HEK293 (cell line): ENCODE results near the gene JOSD1.

Source experiments
- CTCF ChIA-PET: fragments of 350-600 bp; formaldehyde crosslinking; extraction: SDS; loops from one replicate; lab custom pipeline; 2021; ENCODE audit warnings: antibody characterized with exemption; lab: Yijun Ruan, JAX
- POLR2A ChIA-PET: fragments of 300-600 bp; formaldehyde crosslinking; extraction: SDS; loops from one replicate; lab custom pipeline; 2020; ENCODE audit warnings: antibody characterized with exemption, inconsistent platforms; lab: Yijun Ruan, JAX
- H3K27ac ChIP-seq: fragments of 200-500 bp; sonication (Bioruptor generic); 2 replicates; pipeline ENCODE4 v1.5.1; 2014; ENCODE audit warnings: low read depth, low read length, control low read depth, inconsistent platforms; ENCODE audit errors: extremely low read depth
- H3K36me3 ChIP-seq, 2 experiments: fragments of 200-500 bp in 1 of 2; sonication (Bioruptor generic) in 1 of 2; 1 replicate in 1 of 2; 2 replicates in 1 of 2; pipeline ENCODE4 v1.5.1; 2014 to 2017; ENCODE audit warnings: inconsistent platforms in 2 of 2, low read length in 2 of 2; ENCODE audit not compliant: control insufficient read depth in 2 of 2, insufficient read depth in 1 of 2
- H3K4me1 ChIP-seq: fragments of 200-500 bp; sonication (Bioruptor generic); 2 replicates; pipeline ENCODE4 v1.5.1; 2014; ENCODE audit warnings: mild to moderate bottlenecking, low read length, inconsistent platforms; ENCODE audit not compliant: control insufficient read depth, insufficient read depth
- H3K4me3 ChIP-seq: 2 replicates; pipeline ENCODE4 v1.5.1; 2011; ENCODE audit warnings: low read depth, mild to moderate bottlenecking, control low read depth, low read length, moderate library complexity
- H3K9me3 ChIP-seq: fragments of 200-500 bp; sonication (Bioruptor generic); 2 replicates; pipeline ENCODE4 v1.5.1; 2014; ENCODE audit warnings: low read depth, low read length, inconsistent platforms; ENCODE audit not compliant: control insufficient read depth, insufficient read depth
- KLF1 ChIP-seq: fragments of 450-650 bp; formaldehyde crosslinking; IDR thresholded peaks from 2 replicates; pipeline ENCODE4 v1.5.1; 2016; ENCODE audit warnings: missing biosample characterization, missing genetic modification characterization
- MEIS1 ChIP-seq: sonication (generic); formaldehyde crosslinking; IDR thresholded peaks from 2 replicates; pipeline ENCODE4 v1.8.1; 2022; ENCODE audit warnings: missing genetic modification reagents, mild to moderate bottlenecking, borderline replicate concordance
- PBX3 ChIP-seq: sonication (generic); formaldehyde crosslinking; IDR thresholded peaks from 2 replicates; pipeline ENCODE4 v1.8.1; 2022; ENCODE audit warnings: mild to moderate bottlenecking, moderate library complexity, missing genetic modification reagents
- PRDM6 ChIP-seq: fragments of 450-650 bp; formaldehyde crosslinking; IDR thresholded peaks from 2 replicates; pipeline ENCODE4 v1.5.1; 2017; ENCODE audit warnings: missing biosample characterization, missing genetic modification characterization
- RBAK ChIP-seq: fragments of 450-650 bp; formaldehyde crosslinking; IDR thresholded peaks from 2 replicates; pipeline ENCODE4 v1.5.1; 2016; ENCODE audit warnings: missing biosample characterization, missing genetic modification characterization
- SP3 ChIP-seq: fragments of 450-650 bp; formaldehyde crosslinking; IDR thresholded peaks from 2 replicates; pipeline ENCODE4 v1.5.1; 2016; ENCODE audit warnings: missing biosample characterization, missing genetic modification characterization
- YY1 ChIP-seq: fragments of 450-650 bp; formaldehyde crosslinking; IDR thresholded peaks from 2 replicates; pipeline ENCODE4 v1.5.1; 2018; ENCODE audit warnings: missing biosample characterization, missing genetic modification characterization
- YY2 ChIP-seq: fragments of 450-650 bp; formaldehyde crosslinking; IDR thresholded peaks from 2 replicates; pipeline ENCODE4 v1.5.1; 2016; ENCODE audit warnings: missing biosample characterization, missing genetic modification characterization
- ZBTB10 ChIP-seq: fragments of 450-650 bp; formaldehyde crosslinking; IDR thresholded peaks from 2 replicates; pipeline ENCODE4 v1.5.1; 2016; ENCODE audit warnings: missing biosample characterization, missing genetic modification characterization
- ZBTB17 ChIP-seq: fragments of 450-650 bp; formaldehyde crosslinking; IDR thresholded peaks from 2 replicates; pipeline ENCODE4 v1.5.1; 2016; ENCODE audit warnings: missing biosample characterization, missing genetic modification characterization
- ZBTB26 ChIP-seq: fragments of 450-650 bp; formaldehyde crosslinking; optimal IDR thresholded peaks from 2 replicates; pipeline ENCODE3; 2016; ENCODE audit warnings: missing biosample characterization, mild to moderate bottlenecking, missing genetic modification characterization
- ZNF114 ChIP-seq: fragments of 450-650 bp; formaldehyde crosslinking; IDR thresholded peaks from 2 replicates; pipeline ENCODE4 v1.5.0; 2017; ENCODE audit warnings: missing biosample characterization, missing genetic modification characterization
- ZNF138 ChIP-seq: fragments of 450-650 bp; formaldehyde crosslinking; IDR thresholded peaks from 2 replicates; pipeline ENCODE4 v1.5.1; 2016; ENCODE audit warnings: missing biosample characterization, missing genetic modification characterization, borderline replicate concordance
- ZNF146 ChIP-seq: fragments of 450-650 bp; formaldehyde crosslinking; IDR thresholded peaks from 2 replicates; pipeline ENCODE4 v1.5.1; 2016; ENCODE audit warnings: missing biosample characterization, missing genetic modification characterization
- ZNF16 ChIP-seq: fragments of 450-650 bp; formaldehyde crosslinking; IDR thresholded peaks from 2 replicates; pipeline ENCODE4 v1.5.1; 2016; ENCODE audit warnings: low read depth, missing biosample characterization, missing genetic modification characterization
- ZNF292 ChIP-seq: fragments of 450-650 bp; formaldehyde crosslinking; IDR thresholded peaks from 2 replicates; pipeline ENCODE4 v1.5.1; 2016; ENCODE audit warnings: low read depth, missing biosample characterization, missing genetic modification characterization, borderline replicate concordance
- ZNF341 ChIP-seq: fragments of 450-650 bp; formaldehyde crosslinking; IDR thresholded peaks from 2 replicates; pipeline ENCODE4; 2016; ENCODE audit warnings: low read depth, missing biosample characterization, missing genetic modification characterization
- ZNF394 ChIP-seq: fragments of 450-650 bp; formaldehyde crosslinking; IDR thresholded peaks from 2 replicates; pipeline ENCODE4 v1.5.1; 2016; ENCODE audit warnings: missing biosample characterization, missing genetic modification characterization, mild to moderate bottlenecking, moderate library complexity, borderline replicate concordance
- ZNF426 ChIP-seq: fragments of 450-650 bp; formaldehyde crosslinking; IDR thresholded peaks from 2 replicates; pipeline ENCODE4 v1.5.1; 2017; ENCODE audit warnings: missing biosample characterization, missing genetic modification characterization, mild to moderate bottlenecking, inconsistent platforms, moderate library complexity
- ZNF433 ChIP-seq: fragments of 450-650 bp; formaldehyde crosslinking; IDR thresholded peaks from 2 replicates; pipeline ENCODE4 v1.5.1; 2016; ENCODE audit warnings: missing biosample characterization, missing genetic modification characterization, low read depth
- ZNF473 ChIP-seq: fragments of 450-650 bp; formaldehyde crosslinking; IDR thresholded peaks from 2 replicates; pipeline ENCODE4 v1.5.1; 2017; ENCODE audit warnings: missing biosample characterization, missing genetic modification characterization
- ZNF514 ChIP-seq: fragments of 450-650 bp; formaldehyde crosslinking; IDR thresholded peaks from 2 replicates; pipeline ENCODE4 v1.5.1; 2016; ENCODE audit warnings: missing biosample characterization, missing genetic modification characterization
- ZNF585B ChIP-seq: fragments of 450-650 bp; formaldehyde crosslinking; IDR thresholded peaks from 2 replicates; pipeline ENCODE4 v1.5.1; 2016; ENCODE audit warnings: missing biosample characterization, missing genetic modification characterization
- ZNF704 ChIP-seq: fragments of 450-650 bp; formaldehyde crosslinking; IDR thresholded peaks from 2 replicates; pipeline ENCODE4 v1.5.1; 2016; ENCODE audit warnings: missing biosample characterization, missing genetic modification characterization
- ZNF76 ChIP-seq: fragments of 450-650 bp; formaldehyde crosslinking; IDR thresholded peaks from 2 replicates; pipeline ENCODE4; 2016; ENCODE audit warnings: low read depth, missing biosample characterization, missing genetic modification characterization, borderline replicate concordance
- ZNF785 ChIP-seq: fragments of 450-650 bp; formaldehyde crosslinking; IDR thresholded peaks from 2 replicates; pipeline ENCODE4 v1.5.1; 2016; ENCODE audit warnings: missing biosample characterization, missing genetic modification characterization
- ZNF830 ChIP-seq: fragments of 450-650 bp; IDR thresholded peaks from 2 replicates; pipeline ENCODE4 v1.5.0; 2018; ENCODE audit warnings: missing biosample characterization, missing genetic modification characterization, low read depth, mild to moderate bottlenecking, moderate library complexity
- ZNF843 ChIP-seq: fragments of 450-650 bp; formaldehyde crosslinking; IDR thresholded peaks from 2 replicates; pipeline ENCODE4 v1.5.1; 2016; ENCODE audit warnings: missing biosample characterization, missing genetic modification characterization

The JOSD1 gene

GRCh38 chr22:38742176-38742942 lies 41.6 kb upstream of the JOSD1 start:
- no peak overlapping the region for H3K27ac ChIP-seq
- H3K4me1 ChIP-seq, result no peaks in the 10 kb centered on the region
- TF ChIP-seq KLF1 (no peak), ZNF785 (tag by site-specific recombination) (no peak), ZNF473 (tag by site-specific recombination) (no peak), ZNF830 (no peak), SP3 (tag by site-specific recombination) (no peak), ZNF704 (tag by site-specific recombination) (no peak), ZNF146 (no peak), ZNF433 (no peak), ZNF843 (tag by site-specific recombination) (no peak), YY2 (tag by site-specific recombination) (no peak), ZNF394 (tag by site-specific recombination) (no peak), ZNF138 (tag by site-specific recombination) (no peak), ZNF16 (tag by site-specific recombination) (no peak), PRDM6 (tag by site-specific recombination) (no peak), ZNF114 (tag by site-specific recombination) (no peak), ZNF292 (tag by site-specific recombination) (no peak)
- TF ChIP-seq, all 188 proteins: peak for 0
- H3K4me3 ChIP-seq, result no peak overlapping the region
- no peaks in the 10 kb centered on the region for H3K9me3 ChIP-seq
- POLR2A ChIA-PET, result interaction anchor here (1.2 to 1.6 kb wide), 4 partner anchors 8 to 37 kb away, joined by 3 to 4 read pairs (median 3); partner anchors contain the start of gene GTPBP1
- peaks cover 66 to 100% of the 10 kb centered on the region in 2 experiments for H3K36me3 ChIP-seq
- CTCF ChIA-PET, result interaction anchor here (0.6 to 1.5 kb wide), 5 partner anchors 9 to 127 kb away, joined by 3 to 6 read pairs (median 4); no protein-coding TSS in a partner anchor

GRCh38 chr22:38741576-38741975 lies 40.8 kb upstream of the JOSD1 start:
- Histone ChIP-seq H3K36me3 (peaks cover 67 to 100% of the 10 kb centered on the region in 2 experiments), H3K27ac (no peak overlapping the region), H3K4me3 (no peak overlapping the region), H3K9me3 (no peaks in the 10 kb centered on the region), H3K4me1 (no peaks in the 10 kb centered on the region)
- ChIA-PET CTCF (interaction anchor here (0.7 to 1.6 kb wide), 4 partner anchors 9 to 25 kb away, joined by 3 to 6 read pairs (median 6); no protein-coding TSS in a partner anchor), POLR2A (interaction anchor here (1.4 kb wide), 1 partner anchor 8 kb away, joined by 4 read pairs; no protein-coding TSS in a partner anchor)
- TF ChIP-seq ZNF341 (tag by site-specific recombination) (no peak), ZNF426 (tag by site-specific recombination) (no peak), ZNF76 (tag by site-specific recombination) (no peak), RBAK (tag by site-specific recombination) (no peak), ZNF514 (tag by site-specific recombination) (no peak), PBX3 (CRISPR knock-in tag) (no peak), ZBTB17 (tag by site-specific recombination) (no peak), ZBTB10 (tag by site-specific recombination) (no peak), ZBTB26 (no peak), MEIS1 (no peak), ZNF585B (tag by site-specific recombination) (no peak), ZNF292 (tag by site-specific recombination) (no peak), YY1 (tag by site-specific recombination) (no peak)
